GM12878 (cell line): ENCODE results near the gene SAMD4A. TPM values are rescaled to one million over a fixed set of nuclear protein-coding genes. Genes with fewer than 3 reads are reported as not detected.

Experiments
- ATAC-seq: fragments of 200-7000 bp; cut with Tn5 transposase; 3 replicates; pipeline ENCODE4 v1.9.1; 2020; ENCODE audit warnings: mild to moderate bottlenecking, moderate library complexity
- BruUV-seq: library from RNA; stranded (reverse); fragments of 400-500 nt; replicated peaks from 2 replicates; lab custom pipeline; 2021; lab: Mats Ljungman, UMichigan
- CTCF ChIA-PET: fragments of 300-600 bp; sonication (Branson Sonifier 250); formaldehyde crosslinking; extraction: SDS; loops from one replicate; lab custom pipeline; 2021; ENCODE audit warnings: inconsistent platforms; lab: Yijun Ruan, JAX
- POLR2A ChIA-PET: fragments of 350-600 bp; formaldehyde crosslinking; extraction: SDS; loops from one replicate; lab custom pipeline; 2021; ENCODE audit warnings: inconsistent platforms; lab: Charles Lee
- RAD21 ChIA-PET: fragments of 300-600 bp; sonication (Branson Sonifier 250); formaldehyde crosslinking; loops from one replicate; lab custom pipeline; 2023; ENCODE audit warnings: antibody characterized with exemption; ENCODE audit not compliant: unreplicated experiment; lab: Charles Lee
- SMC1A ChIA-PET: fragments of 300-600 bp; sonication (Branson Sonifier 250); formaldehyde crosslinking; loops from one replicate; lab custom pipeline; 2023; ENCODE audit not compliant: unreplicated experiment, uncharacterized antibody; lab: Charles Lee
- DNase-seq: peaks from one replicate; pipeline ENCODE4 v3.0.0-alpha.2; 2011; ENCODE audit warnings: low read depth, low spot score
- FAIRE-seq: peaks from 3 replicates; lab custom pipeline; 2011; peaks lifted over from hg19 to GRCh38; lab: Jason Lieb, UNC
- H2AFZ ChIP-seq: 2 replicates; pipeline ENCODE4 v1.6.0; 2011; ENCODE audit warnings: low read depth, low read length, control low read depth; ENCODE audit not compliant: control insufficient read depth
- H3K27ac ChIP-seq: 2 replicates; pipeline ENCODE4 v1.5.1; 2011; ENCODE audit warnings: control low read depth; ENCODE audit not compliant: control insufficient read depth, insufficient read depth
- H3K27me3 ChIP-seq, 2 experiments: replicated peaks in 1 of 2; 2 replicates each; pipeline versions ENCODE4 v1.6.0 to v1.6.1; 2011; ENCODE audit warnings: low read length in 1 of 2; ENCODE audit not compliant: control insufficient read depth in 2 of 2, insufficient read depth in 2 of 2
- H3K36me3 ChIP-seq, 2 experiments: 2 replicates each; pipeline ENCODE4 v1.5.1; 2011; ENCODE audit warnings: low read length in 1 of 2; ENCODE audit not compliant: control insufficient read depth in 2 of 2, insufficient read depth in 2 of 2
- H3K4me1 ChIP-seq: 2 replicates; pipeline ENCODE4 v1.6.1; 2011; ENCODE audit warnings: mild to moderate bottlenecking, low read length, moderate library complexity, mixed read lengths; ENCODE audit not compliant: control insufficient read depth, insufficient read depth
- H3K4me2 ChIP-seq: 2 replicates; pipeline ENCODE4 v1.6.0; 2011; ENCODE audit warnings: control low read depth; ENCODE audit not compliant: control insufficient read depth, insufficient read depth
- H3K4me3 ChIP-seq: fragments of 200-600 bp; sonication (generic); 2 replicates; pipeline ENCODE4 v1.5.1; 2016
- H3K79me2 ChIP-seq: 2 replicates; pipeline ENCODE4 v1.6.0; 2011; ENCODE audit warnings: low read length; ENCODE audit not compliant: control insufficient read depth, insufficient read depth
- H3K9ac ChIP-seq: 2 replicates; pipeline ENCODE4 v1.8.0; 2011; ENCODE audit warnings: low read length, control low read depth, mixed read lengths; ENCODE audit not compliant: control insufficient read depth, insufficient read depth
- H3K9me3 ChIP-seq: replicated peaks from 3 replicates; pipeline ENCODE4 v1.5.1; 2011; ENCODE audit warnings: mild to moderate bottlenecking, low read length; ENCODE audit not compliant: control insufficient read depth, insufficient read depth
- H4K20me1 ChIP-seq: 2 replicates; pipeline ENCODE4 v1.6.0; 2011; ENCODE audit not compliant: control insufficient read depth, insufficient read depth
- CBX5 ChIP-seq: sonication (generic); IDR thresholded peaks from 2 replicates; pipeline ENCODE4 v1.6.1; 2016; ENCODE audit warnings: low read depth, moderate library complexity, mild to moderate bottlenecking, inconsistent platforms
- CHD1 ChIP-seq: IDR thresholded peaks from 2 replicates; pipeline ENCODE4 v1.6.1; 2012; ENCODE audit warnings: low read depth, low read length, improper control_type of control experiment
- CHD4 ChIP-seq: fragments of 200-600 bp; sonication (generic); IDR thresholded peaks from 2 replicates; pipeline ENCODE4 v1.6.1; 2016; ENCODE audit warnings: mild to moderate bottlenecking
- GATAD2B ChIP-seq: fragments of 450-650 bp; conservative IDR thresholded peaks from 2 replicates; pipeline ENCODE4 v1.6.1; 2017; ENCODE audit warnings: low read depth, mild to moderate bottlenecking, moderate library complexity
- HDAC2 ChIP-seq: fragments of 200-600 bp; sonication (generic); IDR thresholded peaks from 2 replicates; pipeline ENCODE4 v1.6.1; 2017
- IKZF2 ChIP-seq, 2 experiments: fragments of 450-650 bp; IDR thresholded peaks; 2 replicates each; pipeline ENCODE4 v1.6.1; 2017; ENCODE audit warnings: mild to moderate bottlenecking in 2 of 2, moderate library complexity in 2 of 2
- MYC ChIP-seq: IDR thresholded peaks from 2 replicates; pipeline ENCODE4 v1.6.1; 2011; ENCODE audit warnings: mild to moderate bottlenecking, low read length, moderate library complexity, inconsistent platforms; ENCODE audit not compliant: insufficient read depth, insufficient replicate concordance, insufficient read length, severe bottlenecking
- TCF7 ChIP-seq: IDR thresholded peaks from 2 replicates; pipeline ENCODE4 v1.6.1; 2014; ENCODE audit warnings: antibody characterized with exemption, borderline replicate concordance
- ZNF274 ChIP-seq: IDR thresholded peaks from one replicate; pipeline ENCODE4 v1.8.0; 2011; ENCODE audit not compliant: insufficient read length, insufficient read depth
- WGBS: methylation state at CpG from one replicate; pipeline ENCODE4 v1.1.6; 2016; ENCODE audit warnings: low lambda C conversion rate; ENCODE audit not compliant: insufficient replicate concordance, insufficient coverage; ENCODE audit errors: missing lambda C conversion rate; 5-methylcytosine and 5-hydroxymethylcytosine counted together
- in situ Hi-C: fragments of 300-500 bp; cut with MboI; formaldehyde crosslinking; loops from 9 replicates; pipeline ENCODE4 v1.14.3; 2018; ENCODE audit warnings: mixed read lengths
- intact Hi-C: fragments of 100-400 bp; cut with micrococcal nuclease; formaldehyde crosslinking; loops from one replicate; pipeline ENCODE4 v1.14.2; 2022; ENCODE audit not compliant: unreplicated experiment
- polyA plus RNA-seq, 11 experiments: library from polyadenylated mRNA; depleted of rRNA in 4 of 11; unstranded in 6 of 11; stranded (reverse) in 5 of 11; fragments of >200 nt; fragmentation: Nextera tagmentation in 4 of 11; fragmentation: Illumina TruSeq in 1 of 11; extraction: Ambion mirVana in 4 of 11; extraction: Trizol in 1 of 11; gene quantifications; 1 replicate in 1 of 11; 2 replicates in 10 of 11; pipeline versions ENCODE4 v1.2.1 to v1.2.3, GENCODE V29; 2011 to 2016; ENCODE audit warnings: inconsistent platforms in 2 of 11, missing spikeins in 2 of 11, low read depth in 1 of 11
- total RNA-seq, 4 experiments: library from RNA; depleted of rRNA in 3 of 4; stranded (reverse); fragments of >200 nt in 3 of 4; fragmentation: Illumina TruSeq in 1 of 4; extraction: Trizol in 1 of 4; gene quantifications; 2 replicates each; pipeline versions ENCODE4 v1.2.1 to v1.2.3, GENCODE V29; 2013 to 2021
- TF ChIP-seq, protein P1 (sequence below): fragments of 450-650 bp; IDR thresholded peaks from 2 replicates; pipeline ENCODE4 v1.6.1; 2018; ENCODE audit warnings: mild to moderate bottlenecking, low read depth, moderate library complexity; ENCODE audit not compliant: partially characterized antibody
- TF ChIP-seq, protein P2 (sequence below): fragments of 450-650 bp; formaldehyde crosslinking; IDR thresholded peaks from 2 replicates; pipeline ENCODE4 v1.5.0; 2022; ENCODE audit warnings: mild to moderate bottlenecking, missing genetic modification characterization

The SAMD4A gene
- total and polyA plus RNA-seq, 10 of the 15 experiments (the other 5 are each of a cell fraction or from before 2014, with no cell fraction given), result 0.05 to 0.56 (median 0.31) TPM

GRCh38 chr14:54762296-54762695 is 195.4 kb downstream of the SAMD4A start:
- H4K20me1 ChIP-seq, result no peaks in the 10 kb centered on the region
- H3K4me1 ChIP-seq, result no peaks in the 10 kb centered on the region
- H3K79me2 ChIP-seq, result no peaks in the 10 kb centered on the region
- DNase-seq, result no peak
- H3K4me3 ChIP-seq, result no peak overlapping the region
- 88% methylated on average over 5 of the region's 5 CpGs for WGBS
- in situ Hi-C loops, result no loop called here
- no peak for TF ChIP-seq TCF7
- no peak for TF ChIP-seq CHD1
- TF ChIP-seq MYC, result no peak
- no peak for TF ChIP-seq IKZF2 (IDR thresholded peaks at IDR 0.05)
- TF ChIP-seq, protein P1, sequence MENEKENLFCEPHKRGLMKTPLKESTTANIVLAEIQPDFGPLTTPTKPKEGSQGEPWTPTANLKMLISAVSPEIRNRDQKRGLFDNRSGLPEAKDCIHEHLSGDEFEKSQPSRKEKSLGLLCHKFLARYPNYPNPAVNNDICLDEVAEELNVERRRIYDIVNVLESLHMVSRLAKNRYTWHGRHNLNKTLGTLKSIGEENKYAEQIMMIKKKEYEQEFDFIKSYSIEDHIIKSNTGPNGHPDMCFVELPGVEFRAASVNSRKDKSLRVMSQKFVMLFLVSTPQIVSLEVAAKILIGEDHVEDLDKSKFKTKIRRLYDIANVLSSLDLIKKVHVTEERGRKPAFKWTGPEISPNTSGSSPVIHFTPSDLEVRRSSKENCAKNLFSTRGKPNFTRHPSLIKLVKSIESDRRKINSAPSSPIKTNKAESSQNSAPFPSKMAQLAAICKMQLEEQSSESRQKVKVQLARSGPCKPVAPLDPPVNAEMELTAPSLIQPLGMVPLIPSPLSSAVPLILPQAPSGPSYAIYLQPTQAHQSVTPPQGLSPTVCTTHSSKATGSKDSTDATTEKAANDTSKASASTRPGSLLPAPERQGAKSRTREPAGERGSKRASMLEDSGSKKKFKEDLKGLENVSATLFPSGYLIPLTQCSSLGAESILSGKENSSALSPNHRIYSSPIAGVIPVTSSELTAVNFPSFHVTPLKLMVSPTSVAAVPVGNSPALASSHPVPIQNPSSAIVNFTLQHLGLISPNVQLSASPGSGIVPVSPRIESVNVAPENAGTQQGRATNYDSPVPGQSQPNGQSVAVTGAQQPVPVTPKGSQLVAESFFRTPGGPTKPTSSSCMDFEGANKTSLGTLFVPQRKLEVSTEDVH, result no peak
- TF ChIP-seq GATAD2B, result no peak
- no peak for TF ChIP-seq CBX5
- no peak for TF ChIP-seq HDAC2
- TF ChIP-seq ZNF274, result no peak
- TF ChIP-seq, protein P2, sequence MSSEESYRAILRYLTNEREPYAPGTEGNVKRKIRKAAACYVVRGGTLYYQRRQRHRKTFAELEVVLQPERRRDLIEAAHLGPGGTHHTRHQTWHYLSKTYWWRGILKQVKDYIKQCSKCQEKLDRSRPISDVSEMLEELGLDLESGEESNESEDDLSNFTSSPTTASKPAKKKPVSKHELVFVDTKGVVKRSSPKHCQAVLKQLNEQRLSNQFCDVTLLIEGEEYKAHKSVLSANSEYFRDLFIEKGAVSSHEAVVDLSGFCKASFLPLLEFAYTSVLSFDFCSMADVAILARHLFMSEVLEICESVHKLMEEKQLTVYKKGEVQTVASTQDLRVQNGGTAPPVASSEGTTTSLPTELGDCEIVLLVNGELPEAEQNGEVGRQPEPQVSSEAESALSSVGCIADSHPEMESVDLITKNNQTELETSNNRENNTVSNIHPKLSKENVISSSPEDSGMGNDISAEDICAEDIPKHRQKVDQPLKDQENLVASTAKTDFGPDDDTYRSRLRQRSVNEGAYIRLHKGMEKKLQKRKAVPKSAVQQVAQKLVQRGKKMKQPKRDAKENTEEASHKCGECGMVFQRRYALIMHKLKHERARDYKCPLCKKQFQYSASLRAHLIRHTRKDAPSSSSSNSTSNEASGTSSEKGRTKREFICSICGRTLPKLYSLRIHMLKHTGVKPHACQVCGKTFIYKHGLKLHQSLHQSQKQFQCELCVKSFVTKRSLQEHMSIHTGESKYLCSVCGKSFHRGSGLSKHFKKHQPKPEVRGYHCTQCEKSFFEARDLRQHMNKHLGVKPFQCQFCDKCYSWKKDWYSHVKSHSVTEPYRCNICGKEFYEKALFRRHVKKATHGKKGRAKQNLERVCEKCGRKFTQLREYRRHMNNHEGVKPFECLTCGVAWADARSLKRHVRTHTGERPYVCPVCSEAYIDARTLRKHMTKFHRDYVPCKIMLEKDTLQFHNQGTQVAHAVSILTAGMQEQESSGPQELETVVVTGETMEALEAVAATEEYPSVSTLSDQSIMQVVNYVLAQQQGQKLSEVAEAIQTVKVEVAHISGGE, result no peak
- TF ChIP-seq CHD4, result no peak
- TF ChIP-seq, all 136 proteins: peak for 0
- intact Hi-C loops, result no loop called here
- ChIA-PET RAD21 (interaction anchor here (0.7 kb wide), 1 partner anchor 67 kb away, joined by 4 read pairs; no protein-coding TSS in a partner anchor), POLR2A (no interaction called here), CTCF (interaction anchor here (1.0 kb wide), 1 partner anchor 12 kb away, joined by 4 read pairs; no protein-coding TSS in a partner anchor), SMC1A (interaction anchor here (0.6 to 1.0 kb wide), 2 partner anchors 119 to 183 kb away, joined by 3 to 4 read pairs; no protein-coding TSS in a partner anchor)
- Histone ChIP-seq H2AFZ (no peak overlapping the region), H3K36me3 (no peaks in the 10 kb centered on the region), H3K9me3 (no peaks in the 10 kb centered on the region), H3K27ac (no peak overlapping the region), H3K27me3 (no peaks in the 10 kb centered on the region), H3K4me2 (no peak overlapping the region), H3K9ac (no peak overlapping the region)
- BruUV-seq, result no TSS peak
- no peak for FAIRE-seq
- ATAC-seq, result no peak
